NOMO-1 treated with DMSO at 0.1 percent for 48 hours (cell line): ENCODE measurements around the gene SSR1.
A peak's percentile ranks its signal among the peaks of the same experiment; 100 is the strongest.
"Not testable (repeated sequence)": the region's sequence is repeated elsewhere in the genome, so short reads cannot be mapped to it uniquely, and the experiment has no call there.

Experiments used
- DNase-seq: peaks from one replicate; lab custom pipeline; 2025; ENCODE audit not compliant: unreplicated experiment; lab: John Stamatoyannopoulos, UW

Gene SSR1

DNA sequence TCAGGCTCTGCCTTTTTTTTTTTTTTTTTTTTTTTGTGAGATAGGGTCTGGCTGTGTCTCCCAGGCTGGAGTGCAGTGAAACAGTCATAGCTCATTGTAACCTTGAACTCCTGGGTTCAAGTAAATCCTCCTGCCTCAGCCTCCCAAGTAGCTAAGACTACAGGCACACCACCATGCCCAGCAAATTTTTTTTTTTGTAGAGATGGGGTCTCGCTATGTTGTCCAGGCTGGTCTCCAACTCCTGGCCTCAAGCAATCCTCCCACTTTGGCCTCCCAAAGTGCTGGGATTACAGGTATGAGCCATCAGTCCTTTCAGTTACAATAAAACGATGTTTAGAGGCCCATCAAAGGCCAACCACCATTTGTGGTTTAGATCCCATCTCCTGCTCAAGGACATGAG is 6.4 kb upstream of the SSR1 start:
- DNase-seq: not testable (repeated sequence)

DNA sequence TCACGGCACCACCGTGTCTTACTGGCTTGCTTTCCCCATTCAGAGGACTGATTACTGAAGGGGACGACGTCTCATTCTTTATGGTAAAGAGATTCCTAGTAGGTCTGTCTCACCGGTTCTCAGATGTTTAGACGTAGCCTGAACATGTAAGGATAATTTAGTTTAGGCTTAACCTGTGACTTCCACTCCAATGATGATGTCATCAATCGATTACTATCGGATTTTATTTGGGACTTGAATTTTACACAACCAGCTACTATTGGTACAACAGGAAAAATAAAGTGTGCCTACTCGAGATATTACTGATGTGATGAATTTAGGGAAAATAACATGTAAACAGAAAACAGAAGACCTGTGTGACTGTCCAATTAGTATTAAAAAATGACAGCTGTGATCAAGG is 4.5 kb upstream of the SSR1 start:
- no peak for DNase-seq

GRCh38 chr6:7316658-7317533 is 3.9 kb upstream of the SSR1 start:
- no peak for DNase-seq

GRCh38 chr6:7315948-7316365 is 3.0 kb upstream of the SSR1 start:
- DNase-seq: no peak

DNA sequence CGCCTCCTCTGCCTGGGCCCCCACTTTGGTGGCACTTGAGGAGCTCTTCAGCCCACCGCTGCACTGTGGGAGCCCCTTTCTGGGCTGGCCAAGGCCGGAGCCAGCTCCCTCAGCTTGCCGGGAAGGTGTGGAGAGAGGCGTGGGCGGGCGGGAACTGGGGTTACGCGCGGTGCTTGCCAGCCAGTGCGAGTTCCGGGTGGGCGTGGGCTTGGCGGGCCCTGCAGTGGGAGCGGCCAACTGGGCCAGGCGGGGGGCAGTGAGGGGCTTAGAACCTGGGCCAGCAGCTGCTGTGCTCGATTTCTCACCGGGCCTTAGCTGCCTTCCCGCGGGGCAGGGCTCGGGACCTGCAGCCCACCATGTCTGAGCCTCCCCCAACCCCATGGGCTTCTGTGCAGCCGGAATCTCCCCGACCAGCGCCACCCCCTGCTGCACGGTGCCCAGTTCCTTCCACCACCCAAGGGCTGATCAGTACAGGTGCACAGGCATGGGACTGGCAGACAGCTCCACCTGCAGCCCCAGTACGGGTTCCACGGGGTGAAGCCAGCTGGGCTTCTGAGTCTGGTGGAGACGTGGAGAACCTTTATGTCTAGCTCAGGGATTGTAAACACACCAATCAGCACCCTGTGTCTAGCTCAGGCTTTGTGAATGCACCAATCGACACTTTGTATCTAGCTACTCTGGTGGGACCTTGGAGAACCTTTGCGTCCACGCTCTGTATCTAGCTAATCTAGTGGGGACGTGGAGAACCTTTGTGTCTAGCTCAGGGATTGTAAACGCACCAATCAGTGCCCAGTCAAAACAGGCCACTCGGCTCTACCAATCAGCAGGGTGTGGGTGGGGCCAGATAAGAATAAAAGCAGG is 2.3 kb upstream of the SSR1 start:
- DNase-seq: not testable (repeated sequence)

- no peak for DNase-seq
Observed at GRCh38 chr6:7314414-7314813, 1.4 kb upstream of the SSR1 start.

- DNase-seq: no peak
Observed at GRCh38 chr6:7313505-7314165, 636 bp upstream of the SSR1 start.

GRCh38 chr6:7311917-7312615 is 933 bp downstream of the SSR1 start:
- peak; percentile 32 for DNase-seq

DNA sequence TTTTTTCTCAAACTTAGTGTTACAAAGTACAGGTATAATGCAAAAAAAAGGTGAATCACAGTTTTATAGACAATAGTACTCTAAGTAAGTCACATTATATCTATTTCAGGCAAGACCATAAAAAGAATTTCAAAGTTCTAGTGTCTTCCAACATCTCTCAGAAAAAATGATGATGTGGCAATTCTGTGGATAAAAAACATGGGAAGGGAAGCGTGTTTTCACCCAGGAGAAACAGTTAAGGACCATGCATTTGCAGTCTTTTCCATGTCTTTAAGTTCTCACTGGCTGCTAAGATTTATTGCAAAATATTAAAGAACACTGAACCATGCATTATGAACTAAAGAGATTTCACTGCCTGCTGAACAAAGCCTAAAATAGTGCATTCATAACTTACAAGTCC is 1.8 kb downstream of the SSR1 start:
- no peak for DNase-seq

DNA sequence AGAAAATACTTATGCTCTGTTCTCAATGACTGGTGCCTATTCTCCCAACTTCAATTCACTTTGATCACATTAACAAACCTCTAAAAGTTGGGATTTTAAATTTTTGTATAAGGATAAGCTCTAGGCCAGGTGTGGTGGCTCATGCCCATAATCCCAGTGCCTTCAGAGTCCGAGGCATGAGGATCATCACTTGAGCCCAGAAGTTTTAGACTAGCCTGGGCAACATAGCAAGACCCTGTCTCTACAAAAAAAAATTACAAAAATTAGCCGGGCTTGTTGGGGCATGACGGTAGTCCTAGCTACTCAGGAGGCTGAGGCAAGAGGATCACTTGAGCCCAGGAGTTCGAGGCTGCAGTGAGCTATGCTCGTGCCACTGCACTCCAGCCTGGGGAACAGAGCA is 3.9 kb downstream of the SSR1 start:
- no peak for DNase-seq

DNA sequence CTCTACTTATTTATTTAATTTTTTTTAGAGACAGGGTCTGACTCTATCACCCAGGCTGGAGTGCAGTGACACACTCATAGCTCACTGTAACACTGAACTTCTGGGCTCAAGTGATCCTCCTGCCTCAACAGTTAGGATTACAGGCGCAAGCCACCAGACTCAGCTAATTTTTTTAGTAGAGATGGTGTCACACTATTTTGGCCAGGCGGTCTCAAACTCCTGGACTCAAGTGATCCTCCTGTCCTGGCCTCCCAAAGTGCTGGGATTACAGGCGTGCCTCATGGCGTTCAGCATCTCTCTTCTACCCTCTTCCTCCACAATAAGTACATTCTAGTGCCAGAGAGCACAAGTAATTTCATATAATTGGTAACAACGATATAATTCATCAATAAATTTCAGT is 5.5 kb downstream of the SSR1 start:
- DNase-seq: no peak

DNA sequence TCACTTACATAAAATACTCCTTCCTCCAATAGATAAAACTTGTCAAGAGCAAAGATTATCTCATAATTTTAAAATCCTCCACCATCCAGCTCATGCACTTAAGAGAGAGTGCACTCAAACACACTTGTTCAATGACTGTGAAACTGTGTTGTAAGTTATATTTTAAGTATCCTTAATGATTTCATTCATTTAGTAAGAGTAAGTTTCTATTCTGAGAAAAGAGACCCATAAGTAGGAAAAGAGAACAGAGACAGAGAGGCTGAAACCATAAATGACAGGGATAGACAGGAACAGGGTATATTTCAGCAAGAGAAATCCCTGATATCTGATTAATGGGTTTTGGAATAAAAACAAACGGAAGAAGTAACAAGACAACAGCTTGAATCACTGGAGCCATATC is 8.2 kb downstream of the SSR1 start:
- no peak for DNase-seq

- no peak for DNase-seq
Observed at GRCh38 chr6:7301702-7302101, 11.3 kb downstream of the SSR1 start.

DNA sequence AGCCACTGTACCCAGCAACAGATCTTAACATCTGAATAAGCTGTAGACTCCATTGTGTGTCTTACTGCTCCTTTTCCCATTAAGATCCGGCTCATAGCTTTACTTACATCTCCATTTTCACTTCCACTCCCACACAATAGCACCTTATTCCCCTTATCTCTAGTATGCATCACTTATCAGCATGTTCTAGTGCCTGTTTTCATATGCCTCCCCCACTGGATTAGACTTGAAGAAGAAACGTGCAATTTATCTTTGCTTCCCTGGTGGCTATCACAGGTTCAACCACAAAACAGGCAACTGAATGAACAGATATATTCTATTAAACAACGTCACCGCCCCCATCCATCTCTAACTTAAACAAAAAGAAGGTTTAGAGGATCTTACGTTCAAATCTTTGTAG is 12.1 kb downstream of the SSR1 start:
- no peak for DNase-seq

DNA sequence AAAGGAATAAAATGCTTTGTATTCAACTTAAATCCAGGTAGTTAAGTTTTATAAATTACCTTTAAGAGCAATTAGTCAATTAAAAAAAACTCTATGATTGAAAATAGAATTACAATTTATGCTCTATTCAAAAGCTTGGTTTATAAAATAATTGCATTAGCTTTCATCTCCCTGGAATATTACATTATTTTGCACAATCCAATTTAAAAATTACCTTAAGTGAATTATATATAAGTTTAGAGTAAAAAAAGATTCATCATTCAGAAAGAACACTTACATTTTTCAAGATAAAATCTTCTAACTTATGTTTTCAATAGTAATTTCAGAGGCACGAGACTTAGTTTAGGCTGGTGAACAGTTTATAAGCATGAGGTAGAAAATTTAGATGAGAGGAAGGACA is 14.9 kb downstream of the SSR1 start:
- no peak for DNase-seq

- no peak for DNase-seq
Observed at GRCh38 chr6:7296602-7297001, 16.4 kb downstream of the SSR1 start.

DNA sequence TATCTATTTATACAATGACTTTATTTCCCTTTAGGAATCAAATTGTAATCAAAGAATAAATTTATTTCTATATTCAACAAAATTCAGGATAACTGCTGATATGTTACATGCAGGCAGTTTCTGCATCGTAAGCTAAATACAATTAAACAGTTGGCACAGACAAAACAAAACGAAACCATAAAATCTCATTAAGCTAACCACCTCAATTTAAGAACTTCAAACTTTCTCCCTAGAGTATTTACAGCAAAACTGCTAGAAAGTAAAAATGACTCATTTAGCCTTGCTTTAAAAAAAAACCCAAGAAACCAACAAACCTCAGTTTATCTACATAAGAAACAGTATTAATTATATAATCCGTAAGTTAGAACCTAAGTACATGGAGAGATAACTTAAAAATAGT is 17.1 kb downstream of the SSR1 start:
- DNase-seq: no peak

- no peak for DNase-seq
Observed at GRCh38 chr6:7292596-7293255, 20.3 kb downstream of the SSR1 start.

GRCh38 chr6:7290079-7290478 is 22.9 kb downstream of the SSR1 start:
- DNase-seq: no peak

GRCh38 chr6:7285416-7285815 is 27.6 kb downstream of the SSR1 start:
- DNase-seq: no peak

DNA sequence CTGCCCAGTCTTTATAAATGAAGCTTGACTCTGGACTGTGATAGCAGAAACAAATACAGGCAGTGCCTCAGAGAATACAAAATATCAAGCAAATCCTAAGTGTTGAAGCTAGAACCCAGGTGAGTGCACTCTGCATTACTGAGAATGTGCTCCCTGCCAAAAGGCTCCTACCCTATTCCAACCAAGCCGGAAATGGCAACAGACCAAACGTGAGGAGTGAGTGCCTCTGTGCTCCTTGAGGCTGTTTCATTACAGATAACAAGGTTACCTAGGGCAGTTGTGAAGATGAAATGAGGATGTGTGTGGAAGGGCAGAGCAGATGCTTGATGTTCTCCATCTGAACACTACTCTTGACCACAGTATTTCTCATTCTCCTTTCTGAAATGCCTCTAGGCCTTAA is 29.3 kb downstream of the SSR1 start:
- no peak for DNase-seq
